Bronchial epithelial cell (primary cell): ENCODE measurements around the gene CXCL5. TPM values are rescaled to one million over a fixed set of nuclear protein-coding genes. Genes with fewer than 3 reads are reported as not detected.
"Not testable (repeated sequence)": the region's sequence is repeated elsewhere in the genome, so short reads cannot be mapped to it uniquely, and the experiment has no call there.

Source experiments
- DNase-seq: peaks from one replicate; pipeline ENCODE4 v3.0.0-alpha.2; 2010; ENCODE audit warnings: low read depth
- FAIRE-seq: peaks from 2 replicates; lab custom pipeline; 2011; peaks lifted over from hg19 to GRCh38; lab: Jason Lieb, UNC
- H3K27me3 ChIP-seq: 2 replicates; pipeline ENCODE4 v1.5.1; 2011; ENCODE audit warnings: low read length; ENCODE audit not compliant: control insufficient read depth, insufficient read depth
- H3K36me3 ChIP-seq: 2 replicates; pipeline ENCODE4 v1.5.1; 2011; ENCODE audit warnings: low read length; ENCODE audit not compliant: control insufficient read depth, insufficient read depth
- H3K4me3 ChIP-seq: 2 replicates; pipeline ENCODE4 v1.5.1; 2011; ENCODE audit warnings: mild to moderate bottlenecking, low read depth, low read length, control low read depth
- total RNA-seq: library from RNA; depleted of rRNA; stranded (reverse); fragments of >200 nt; gene quantifications from 2 replicates; pipeline ENCODE4 v1.2.1, GENCODE V29; 2014
- TF ChIP-seq, protein P1 (sequence below): IDR thresholded peaks from 2 replicates; pipeline ENCODE4 v1.5.1; 2011; ENCODE audit warnings: mild to moderate bottlenecking, moderate library complexity, low read length, control low read depth, inconsistent platforms; ENCODE audit not compliant: insufficient read depth, severe bottlenecking

The CXCL5 gene
- total RNA-seq, 1 donor from 2014 or later, result 0.53 TPM

- no peak for FAIRE-seq
- TF ChIP-seq, protein P1, sequence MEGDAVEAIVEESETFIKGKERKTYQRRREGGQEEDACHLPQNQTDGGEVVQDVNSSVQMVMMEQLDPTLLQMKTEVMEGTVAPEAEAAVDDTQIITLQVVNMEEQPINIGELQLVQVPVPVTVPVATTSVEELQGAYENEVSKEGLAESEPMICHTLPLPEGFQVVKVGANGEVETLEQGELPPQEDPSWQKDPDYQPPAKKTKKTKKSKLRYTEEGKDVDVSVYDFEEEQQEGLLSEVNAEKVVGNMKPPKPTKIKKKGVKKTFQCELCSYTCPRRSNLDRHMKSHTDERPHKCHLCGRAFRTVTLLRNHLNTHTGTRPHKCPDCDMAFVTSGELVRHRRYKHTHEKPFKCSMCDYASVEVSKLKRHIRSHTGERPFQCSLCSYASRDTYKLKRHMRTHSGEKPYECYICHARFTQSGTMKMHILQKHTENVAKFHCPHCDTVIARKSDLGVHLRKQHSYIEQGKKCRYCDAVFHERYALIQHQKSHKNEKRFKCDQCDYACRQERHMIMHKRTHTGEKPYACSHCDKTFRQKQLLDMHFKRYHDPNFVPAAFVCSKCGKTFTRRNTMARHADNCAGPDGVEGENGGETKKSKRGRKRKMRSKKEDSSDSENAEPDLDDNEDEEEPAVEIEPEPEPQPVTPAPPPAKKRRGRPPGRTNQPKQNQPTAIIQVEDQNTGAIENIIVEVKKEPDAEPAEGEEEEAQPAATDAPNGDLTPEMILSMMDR, result no peak
- DNase-seq, result peak; percentile 34
- Histone ChIP-seq H3K36me3 (no peaks in the 10 kb centered on the region), H3K27me3 (no peaks in the 10 kb centered on the region), H3K4me3 (no peak within 1 kb of the TSS)
These were observed 10.4 kb downstream of the CXCL5 start, which contains the start of gene PPBP for GRCh38 chr4:73988061-73988460. PPBP (minus strand) TSS chr4:73988190; CDS start chr4:73988103, 87 bp downstream.

DNA sequence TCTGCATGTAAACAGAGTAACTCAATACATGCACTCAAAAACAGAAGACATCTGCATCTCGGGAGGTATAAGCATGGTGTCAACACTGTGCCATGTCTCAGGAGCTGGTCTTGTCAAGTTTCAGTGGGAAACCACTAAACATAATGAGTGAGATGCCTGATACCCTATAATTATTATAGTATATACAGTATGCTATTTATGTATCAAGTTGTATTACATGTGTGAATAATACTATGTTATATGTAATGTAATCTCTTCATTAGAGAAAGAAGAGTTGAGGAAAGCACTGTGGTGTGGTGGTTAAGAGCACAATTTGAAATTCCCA, 13.0 kb downstream of the CXCL5 start:
- Histone ChIP-seq H3K4me3 (no peak overlapping the region), H3K27me3 (no peaks in the 10 kb centered on the region), H3K36me3 (no peaks in the 10 kb centered on the region)
- FAIRE-seq, result no peak
- DNase-seq, result no peak
- TF ChIP-seq, protein P1, result no peak

DNA sequence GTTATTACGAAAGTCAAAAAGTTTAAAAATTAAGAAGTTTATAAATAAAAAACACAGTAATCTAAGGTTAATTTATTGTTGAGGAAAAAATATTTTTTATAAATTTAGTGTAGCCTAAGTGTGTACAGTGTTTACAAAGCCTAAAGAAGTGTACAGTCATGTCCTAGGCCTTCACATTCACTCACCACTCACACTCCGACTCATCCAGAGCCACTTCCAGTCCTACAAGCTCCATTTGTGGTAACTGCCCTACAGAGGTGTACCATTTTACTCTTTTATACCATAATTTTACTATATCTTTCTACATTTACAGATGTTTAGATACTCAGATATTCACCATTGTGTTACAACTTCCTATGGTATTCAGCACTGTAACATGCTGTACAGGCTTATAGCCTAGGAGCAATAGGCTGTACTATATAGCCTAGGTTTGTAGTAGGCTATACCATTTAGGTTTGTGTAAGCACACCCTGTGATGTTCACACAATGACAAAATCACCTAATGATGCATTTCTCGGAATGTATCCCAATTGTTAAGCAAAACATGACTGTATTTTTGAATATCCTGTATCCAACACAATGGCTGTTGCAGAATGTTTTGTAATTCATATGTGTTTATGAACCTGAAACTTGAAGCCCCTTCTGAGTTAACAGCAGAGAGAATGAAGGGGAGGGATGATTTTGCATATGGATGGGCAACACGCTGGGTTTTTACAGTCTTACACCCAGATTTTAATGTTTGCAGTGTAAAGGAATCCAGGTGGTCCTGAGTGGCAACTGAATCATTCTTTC, 13.5 kb downstream of the CXCL5 start:
- DNase-seq, result peak; percentile 76
- no peak for FAIRE-seq
- TF ChIP-seq, protein P1, result no peak
- H3K4me3 ChIP-seq, result no peak overlapping the region
- no peaks in the 10 kb centered on the region for H3K27me3 ChIP-seq
- H3K36me3 ChIP-seq, result no peaks in the 10 kb centered on the region

DNA sequence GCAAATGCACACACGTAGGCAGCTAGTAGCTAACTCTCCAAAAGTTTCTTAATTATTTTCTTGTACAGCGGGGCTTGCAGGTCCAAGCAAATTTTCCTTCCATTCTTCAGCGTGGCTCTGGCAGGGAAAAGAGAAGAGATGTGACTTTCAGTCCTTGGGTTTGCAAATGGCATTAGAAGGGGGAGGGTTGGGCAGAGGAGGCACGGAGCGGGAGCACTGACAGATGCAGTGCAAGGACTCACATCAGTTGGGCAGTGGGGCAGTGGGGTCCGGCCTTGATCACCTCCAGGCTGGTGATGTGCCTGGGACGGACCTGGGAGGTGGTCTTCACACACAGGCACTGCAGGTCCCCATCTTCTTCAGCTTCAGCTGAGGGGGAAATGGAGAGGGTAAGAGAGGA, 17.3 kb downstream of the CXCL5 start:
- not testable (repeated sequence) for H3K27me3 ChIP-seq, H3K36me3 ChIP-seq, DNase-seq, FAIRE-seq, H3K4me3 ChIP-seq

DNA sequence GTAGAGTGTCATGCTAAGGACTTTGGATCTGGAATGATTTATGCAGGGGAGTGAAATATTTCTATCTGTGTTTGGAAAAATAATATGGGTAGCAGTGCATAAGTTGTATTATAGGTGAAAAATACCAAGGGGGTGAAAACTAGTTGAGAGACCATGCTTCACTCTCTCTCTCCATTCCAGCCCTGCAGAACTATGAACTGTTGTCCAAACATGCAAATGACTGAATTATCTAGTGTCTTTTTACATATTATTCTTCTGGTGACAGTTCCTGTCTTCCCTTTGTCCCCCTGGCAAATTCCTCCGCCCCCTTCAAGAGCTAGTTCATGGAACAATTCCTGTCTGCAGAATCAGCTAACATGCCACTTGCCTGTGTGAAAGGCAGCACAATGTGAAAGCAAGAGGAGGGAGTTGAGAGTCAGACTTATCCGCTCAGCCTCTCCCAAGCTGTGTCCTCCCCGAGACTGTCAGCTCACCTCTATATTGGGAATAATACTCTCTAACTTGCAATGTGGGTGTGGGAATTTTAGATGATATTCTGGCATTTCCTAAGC, 19.0 kb downstream of the CXCL5 start:
- Histone ChIP-seq H3K4me3 (no peak overlapping the region), H3K27me3 (no peaks in the 10 kb centered on the region), H3K36me3 (no peaks in the 10 kb centered on the region)
- no peak for FAIRE-seq
- TF ChIP-seq, protein P1, result no peak
- no peak for DNase-seq

- Histone ChIP-seq H3K27me3 (no peaks in the 10 kb centered on the region), H3K4me3 (no peak overlapping the region), H3K36me3 (no peaks in the 10 kb centered on the region)
- TF ChIP-seq, protein P1, result no peak
- FAIRE-seq (no peak), DNase-seq (peak; percentile 71)
These were observed 19.6 kb downstream of the CXCL5 start for GRCh38 chr4:73978886-73979285.
